Activated CD4-positive, alpha-beta T cell treated with anti-CD3 and anti-CD28 coated beads for 4 hours (primary cell): ENCODE data around the gene SMTN.
"Not testable (repeated sequence)": the region's sequence is repeated elsewhere in the genome, so short reads cannot be mapped to it uniquely, and the experiment has no call there.

ENCODE experiments used
- DNase-seq, 2 donors: peaks; one replicate each; pipeline ENCODE4 v3.0.0-alpha.2; 2020

The SMTN gene

GRCh38 chr22:31091106-31091975 is 10.2 kb downstream of the SMTN start:
- no peak for DNase-seq

- no peak for DNase-seq
Measured at GRCh38 chr22:31092161-31092560, 11.0 kb downstream of the SMTN start.

- DNase-seq: no peak
Measured at GRCh38 chr22:31093086-31093850, 12.2 kb downstream of the SMTN start.

GRCh38 chr22:31094021-31094551 is 13.0 kb downstream of the SMTN start:
- no peak for DNase-seq

- DNase-seq: no peak
Measured at GRCh38 chr22:31094741-31095140, 13.6 kb downstream of the SMTN start.

- no peak for DNase-seq
Measured at GRCh38 chr22:31095637-31096249, 14.6 kb downstream of the SMTN start.

GRCh38 chr22:31096657-31097279 is 15.7 kb downstream of the SMTN start:
- DNase-seq: no peak

GRCh38 chr22:31097539-31097938 is 16.4 kb downstream of the SMTN start:
- not testable (repeated sequence) for DNase-seq

- no peak for DNase-seq
Measured at GRCh38 chr22:31097941-31098631, 17.0 kb downstream of the SMTN start.

GRCh38 chr22:31098632-31099110 is 17.6 kb downstream of the SMTN start:
- DNase-seq: no peak

- DNase-seq: no peak
Measured at GRCh38 chr22:31099386-31099785, 18.3 kb downstream of the SMTN start.

- DNase-seq: no peak
Measured at GRCh38 chr22:31099841-31100761, 19.0 kb downstream of the SMTN start.

GRCh38 chr22:31100762-31101525 is 19.8 kb downstream of the SMTN start:
- no peak for DNase-seq

- no peak for DNase-seq
Measured at GRCh38 chr22:31102441-31103081, 21.4 kb downstream of the SMTN start.

GRCh38 chr22:31103111-31103510 is 22.0 kb downstream of the SMTN start:
- no peak for DNase-seq

GRCh38 chr22:31103899-31104694 is 23.0 kb downstream of the SMTN start:
- DNase-seq: no peak

GRCh38 chr22:31104869-31105268 is 23.8 kb downstream of the SMTN start:
- no peak for DNase-seq

- DNase-seq: no peak
Measured at GRCh38 chr22:31105282-31105929, 24.3 kb downstream of the SMTN start.
